Measurements from ENCODE around the gene ARHGEF25. TPM values are rescaled to one million over a fixed set of nuclear protein-coding genes. Genes with fewer than 3 reads are reported as not detected.
"Not testable (repeated sequence)": the region's sequence is repeated elsewhere in the genome, so short reads cannot be mapped to it uniquely, and the experiment has no call there.

Gene ARHGEF25
- total RNA-seq, 2 experiments from 2014 or later = 0.37 TPM

GRCh38 chr12:57655541-57656240 lies 44.5 kb downstream of the ARHGEF25 start:
- H3K4me1 Mint-ChIP-seq (ENCODE audit: low read depth) = no peaks in the 10 kb centered on the region
- peaks cover 6% of the 10 kb centered on the region for H3K27me3 Mint-ChIP-seq (ENCODE audit: low read depth)
- ATAC-seq (no peak), DNase-seq (no peak)
- no peak overlapping the region for H3K27ac Mint-ChIP-seq
- H3K9me3 Mint-ChIP-seq (ENCODE audit: insufficient read depth) = peaks cover 15% of the 10 kb centered on the region
- ChIA-PET POLR2A (interaction anchor here (0.6 kb wide), 1 partner anchor 384 kb away, joined by 3 read pairs; no protein-coding TSS in a partner anchor), CTCF (no interaction called here)
- peaks cover 1% of the 10 kb centered on the region for H3K36me3 Mint-ChIP-seq (ENCODE audit: low read depth)
- no peak overlapping the region for H3K4me3 Mint-ChIP-seq

- CTCF ChIA-PET = interaction anchor here (1.0 kb wide), 1 partner anchor 73 kb away, joined by 6 read pairs; no protein-coding TSS in a partner anchor
- H3K4me1 Mint-ChIP-seq (ENCODE audit: low read depth); H3K27me3 Mint-ChIP-seq (ENCODE audit: low read depth); H3K27ac Mint-ChIP-seq; H3K36me3 Mint-ChIP-seq (ENCODE audit: low read depth); ATAC-seq; POLR2A ChIA-PET; H3K4me3 Mint-ChIP-seq; DNase-seq: not testable (repeated sequence)
- peaks cover 20% of the 10 kb centered on the region for H3K9me3 Mint-ChIP-seq (ENCODE audit: insufficient read depth)
These were observed 45.2 kb downstream of the ARHGEF25 start for GRCh38 chr12:57656408-57656807.

GRCh38 chr12:57657744-57658143 lies 46.5 kb downstream of the ARHGEF25 start:
- ChIA-PET POLR2A (no interaction called here), CTCF (interaction anchor here (1.0 kb wide), 1 partner anchor 74 kb away, joined by 6 read pairs; no protein-coding TSS in a partner anchor)
- H3K36me3 Mint-ChIP-seq (ENCODE audit: low read depth) = peaks cover 1% of the 10 kb centered on the region
- no peaks in the 10 kb centered on the region for H3K4me1 Mint-ChIP-seq (ENCODE audit: low read depth)
- ATAC-seq (no peak), DNase-seq (no peak)
- H3K27me3 Mint-ChIP-seq (ENCODE audit: low read depth) = peaks cover 6% of the 10 kb centered on the region
- no peak overlapping the region for H3K4me3 Mint-ChIP-seq
- peaks cover 19% of the 10 kb centered on the region for H3K9me3 Mint-ChIP-seq (ENCODE audit: insufficient read depth)
- no peak overlapping the region for H3K27ac Mint-ChIP-seq

GRCh38 chr12:57658890-57659289 lies 47.7 kb downstream of the ARHGEF25 start:
- POLR2A ChIA-PET = no interaction called here
- peaks cover 15% of the 10 kb centered on the region for H3K9me3 Mint-ChIP-seq (ENCODE audit: insufficient read depth)
- no peaks in the 10 kb centered on the region for H3K4me1 Mint-ChIP-seq (ENCODE audit: low read depth)
- peaks cover 6% of the 10 kb centered on the region for H3K27me3 Mint-ChIP-seq (ENCODE audit: low read depth)
- H3K27ac Mint-ChIP-seq = no peak overlapping the region
- H3K4me3 Mint-ChIP-seq = no peak overlapping the region
- ATAC-seq = no peak
- CTCF ChIA-PET = no interaction called here
- DNase-seq = no peak
- peaks cover 1% of the 10 kb centered on the region for H3K36me3 Mint-ChIP-seq (ENCODE audit: low read depth)

GRCh38 chr12:57661376-57661775 lies 50.1 kb downstream of the ARHGEF25 start:
- POLR2A ChIA-PET = no interaction called here

GRCh38 chr12:57665066-57665820 lies 54.0 kb downstream of the ARHGEF25 start:
- POLR2A ChIA-PET; H3K27ac Mint-ChIP-seq; ATAC-seq; H3K36me3 Mint-ChIP-seq (ENCODE audit: low read depth); H3K9me3 Mint-ChIP-seq (ENCODE audit: insufficient read depth); H3K4me1 Mint-ChIP-seq (ENCODE audit: low read depth); DNase-seq; CTCF ChIA-PET; H3K27me3 Mint-ChIP-seq (ENCODE audit: low read depth); H3K4me3 Mint-ChIP-seq: not testable (repeated sequence)

More at GRCh38 chr12:57661376-57661775, 50.1 kb downstream of the ARHGEF25 start:
- CTCF ChIA-PET = no interaction called here
- Mint-ChIP-seq H3K36me3 (ENCODE audit: low read depth) (no peaks in the 10 kb centered on the region), H3K27me3 (ENCODE audit: low read depth) (peaks cover 5% of the 10 kb centered on the region), H3K4me3 (no peak overlapping the region), H3K27ac (no peak overlapping the region), H3K9me3 (ENCODE audit: insufficient read depth) (peaks cover 8% of the 10 kb centered on the region), H3K4me1 (ENCODE audit: low read depth) (no peaks in the 10 kb centered on the region)
- DNase-seq = no peak
- ATAC-seq = no peak

Other genes starting within 250 kb of the ARHGEF25 start
- gene R3HDM2, start 180.4 kb upstream of the ARHGEF25 start, total RNA-seq = 10 to 100 TPM; 59.0 to 61.7 TPM
- gene INHBC, start 176.7 kb upstream of the ARHGEF25 start, total RNA-seq = not detected
- gene INHBE, start 156.1 kb upstream of the ARHGEF25 start, total RNA-seq = not detected
- 1 to 10 TPM in 1 of 2 experiments, under 1 TPM in 1; 0.68 to 1.9 TPM for gene GLI1, start 151.7 kb upstream of the ARHGEF25 start, total RNA-seq
- gene ARHGAP9, start 131.6 kb upstream of the ARHGEF25 start, total RNA-seq = 100 to 1,000 TPM; 243 to 248 TPM
- 100 to 1,000 TPM; 275 to 291 TPM for gene MARS1, start 123.4 kb upstream of the ARHGEF25 start, total RNA-seq
- gene DDIT3, start 90.9 kb upstream of the ARHGEF25 start, total RNA-seq = 10 to 100 TPM; 14.9 to 15.0 TPM
- 10 to 100 TPM; 68.4 to 71.4 TPM for gene MBD6, start 88.6 kb upstream of the ARHGEF25 start, total RNA-seq
- 10 to 100 TPM; 89.3 to 96.5 TPM for gene DCTN2, start 64.2 kb upstream of the ARHGEF25 start, total RNA-seq
- 1 to 10 TPM in 1 of 2 experiments, under 1 TPM in 1; 0.99 to 1.4 TPM for gene KIF5A, start 61.4 kb upstream of the ARHGEF25 start, total RNA-seq
- 10 to 100 TPM; 16.8 to 17.9 TPM for gene PIP4K2C, start 20.2 kb upstream of the ARHGEF25 start, total RNA-seq
- gene DTX3, start 6.6 kb upstream of the ARHGEF25 start, total RNA-seq = 10 to 100 TPM; 15.4 to 17.8 TPM
- under 1 TPM; 0.84 to 0.99 TPM for gene B4GALNT1, start 21.8 kb downstream of the ARHGEF25 start, total RNA-seq
- 100 to 1,000 TPM; 100 to 107 TPM for gene OS9, start 82.7 kb downstream of the ARHGEF25 start, total RNA-seq
- gene AGAP2, start 127.3 kb downstream of the ARHGEF25 start, total RNA-seq = 10 to 100 TPM; 68.6 to 72.5 TPM
- 10 to 100 TPM; 12.9 to 13.3 TPM for gene TSPAN31, start 133.6 kb downstream of the ARHGEF25 start, total RNA-seq
- gene CDK4, start 140.9 kb downstream of the ARHGEF25 start, total RNA-seq = 100 to 1,000 TPM; 132 to 146 TPM
- 10 to 100 TPM; 23.6 to 24.4 TPM for gene MARCHF9, start 143.7 kb downstream of the ARHGEF25 start, total RNA-seq
- gene CYP27B1, start 155.6 kb downstream of the ARHGEF25 start, total RNA-seq = 1 to 10 TPM; 2.3 to 2.6 TPM
- 10 to 100 TPM; 26.3 to 28.8 TPM for gene METTL1, start 160.7 kb downstream of the ARHGEF25 start, total RNA-seq
- 1 to 10 TPM; 3.1 to 3.2 TPM for gene EEF1AKMT3, start 161.2 kb downstream of the ARHGEF25 start, total RNA-seq
- gene TSFM, start 171.4 kb downstream of the ARHGEF25 start, total RNA-seq = 10 to 100 TPM; 35.0 to 35.8 TPM
- gene AVIL, start 207.3 kb downstream of the ARHGEF25 start, total RNA-seq = 1 to 10 TPM; 2.3 to 2.5 TPM
- gene CTDSP2, start 235.3 kb downstream of the ARHGEF25 start, total RNA-seq = 100 to 1,000 TPM; 100 to 114 TPM